Stimulated activated CD4-positive, alpha-beta T cell treated with anti-CD3 and anti-CD28 coated beads, Interleukin-1b, Interleukin-23, amount 100 ng/mL, for 24 hours (primary cell): Measurements from ENCODE around the gene EID2B.

Experiments used
- DNase-seq, 4 experiments: peaks; one replicate each; pipeline ENCODE4 v3.0.0-alpha.2; 2020; ENCODE audit warnings: low read depth in 4 of 4, low spot score in 1 of 4

Gene EID2B

GRCh38 chr19:39499932-39500331 is 32.7 kb downstream of the EID2B start:
- no peak for DNase-seq

- DNase-seq: no peak
These were observed 33.6 kb downstream of the EID2B start, which contains the start of gene DLL3 for GRCh38 chr19:39498798-39499642. TSS of gene DLL3 (plus strand) at chr19:39498947. CDS start at chr19:39498975, 28 bp downstream.

DNA sequence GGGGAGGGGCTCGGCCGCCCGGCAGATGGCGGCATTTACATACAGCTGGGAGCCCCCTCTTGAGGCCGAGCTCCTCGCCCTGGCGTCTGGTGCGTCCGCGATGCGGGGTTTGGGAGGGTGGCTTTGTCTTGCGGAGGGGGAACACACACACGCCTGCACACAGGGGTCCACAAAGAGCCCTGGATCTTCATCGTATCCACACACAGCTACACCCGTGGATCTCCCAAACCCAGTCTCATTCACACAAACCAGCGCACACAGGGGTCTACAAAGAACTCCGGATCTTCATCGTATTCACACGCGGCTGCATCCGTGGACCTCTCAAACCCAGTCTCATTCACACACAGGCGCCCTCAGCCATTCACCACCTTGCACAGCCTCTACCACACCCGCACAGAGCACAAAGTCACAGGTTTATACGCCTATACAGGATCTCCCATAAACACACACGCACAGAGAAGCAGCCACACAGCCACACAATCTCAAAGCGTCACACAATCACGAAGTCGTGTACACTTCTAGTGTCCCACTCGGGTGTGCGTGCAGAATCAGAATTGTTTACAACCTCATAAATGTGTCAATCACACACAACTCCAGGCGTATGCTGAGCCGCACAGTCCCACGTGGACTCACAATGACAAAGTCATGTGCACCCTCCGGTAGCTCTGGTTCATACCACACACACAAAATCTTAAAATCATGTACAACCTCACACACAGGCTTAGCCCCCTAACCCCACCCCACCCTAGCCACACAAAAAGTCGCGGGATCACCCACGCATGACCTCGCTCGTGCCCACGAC is 34.5 kb downstream of the EID2B start:
- DNase-seq: no peak

DNA sequence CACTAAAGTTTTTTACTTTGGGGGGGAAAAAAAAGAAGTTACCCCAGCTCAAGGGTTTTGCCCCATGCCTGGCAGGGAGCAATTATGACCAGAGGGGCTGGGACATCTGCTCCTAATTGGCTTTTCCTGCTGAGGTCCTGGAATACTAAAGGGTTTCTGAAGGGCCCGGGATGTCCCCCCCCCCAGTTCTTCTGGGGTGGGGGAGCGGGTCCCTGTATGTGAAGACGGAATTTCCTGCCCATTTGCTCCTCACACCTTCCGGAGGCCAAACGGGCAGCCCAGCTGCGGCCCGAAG is 35.0 kb downstream of the EID2B start:
- DNase-seq: no peak

GRCh38 chr19:39496063-39496462 is 36.6 kb downstream of the EID2B start:
- DNase-seq: no peak

DNA sequence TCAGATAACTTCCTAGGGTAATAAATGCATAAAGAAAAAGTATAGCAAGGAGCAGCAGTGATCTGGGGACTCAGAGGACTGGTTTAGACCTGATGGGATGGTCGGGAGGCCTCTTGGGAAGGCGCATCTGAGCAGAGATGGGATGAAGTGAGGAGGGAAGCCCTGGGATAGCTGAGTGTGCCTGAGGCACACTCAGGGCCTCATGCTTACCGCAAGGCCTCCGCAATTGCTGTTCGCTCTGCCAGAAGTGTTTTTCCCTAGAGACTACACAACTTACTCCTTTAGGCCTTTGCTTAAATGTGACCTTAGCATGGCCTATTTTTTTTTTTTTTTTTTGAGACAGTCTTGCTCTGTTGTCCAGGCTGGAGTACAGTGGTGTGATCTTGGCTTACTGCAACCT is 38.0 kb downstream of the EID2B start:
- DNase-seq: no peak

DNA sequence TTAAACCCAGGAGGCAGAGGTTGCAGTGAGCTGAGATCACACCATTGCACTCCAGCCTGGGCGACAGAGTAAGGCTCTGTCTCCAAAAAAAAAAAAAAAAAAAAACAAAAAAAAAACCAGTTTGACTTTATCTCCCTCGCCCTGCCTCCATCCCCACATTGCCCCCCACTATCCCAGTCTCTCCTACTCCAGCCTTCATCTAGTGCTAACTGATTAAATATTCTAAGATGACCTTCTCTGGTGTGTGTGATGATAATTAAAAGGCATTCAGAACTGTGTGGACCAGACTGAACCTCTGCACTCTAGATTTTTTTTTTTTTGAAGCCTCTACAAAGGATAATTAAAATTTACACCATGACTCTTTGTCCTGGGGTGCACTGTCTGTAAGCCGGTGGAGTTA is 39.9 kb downstream of the EID2B start:
- no peak for DNase-seq

- no peak for DNase-seq
These were observed 40.4 kb downstream of the EID2B start for GRCh38 chr19:39492225-39492624.

- no peak for DNase-seq
These were observed 42.9 kb downstream of the EID2B start for GRCh38 chr19:39489756-39490155.

- no peak for DNase-seq
These were observed 49.5 kb downstream of the EID2B start for GRCh38 chr19:39483141-39483540.

DNA sequence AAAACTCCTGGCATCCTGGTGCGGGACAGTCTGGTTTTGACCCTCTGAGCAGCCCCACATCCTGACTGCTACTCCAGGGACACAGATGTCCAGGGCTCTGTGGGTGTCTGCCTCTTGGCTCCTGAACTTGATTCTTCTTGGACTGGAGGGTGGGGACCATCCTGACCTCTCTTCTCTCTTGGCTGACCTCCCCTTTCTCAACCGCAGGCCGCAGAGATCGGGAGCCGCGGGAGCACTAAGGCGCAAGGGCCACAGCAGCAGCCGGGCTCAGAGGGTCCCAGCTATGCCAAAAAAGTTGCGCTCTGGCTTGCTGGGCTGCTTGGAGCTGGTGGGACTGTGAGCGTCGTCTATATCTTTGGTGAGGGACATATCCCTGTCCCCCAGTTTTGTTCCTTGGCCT is 51.0 kb downstream of the EID2B start:
- DNase-seq: no peak

- no peak for DNase-seq
These were observed 51.5 kb downstream of the EID2B start for GRCh38 chr19:39481229-39481545.
